ENCODE data around the gene LRRC3B. TPM values are rescaled to one million over a fixed set of nuclear protein-coding genes. Genes with fewer than 3 reads are reported as not detected.

Gene LRRC3B
- total and polyA plus RNA-seq, 7 experiments from 2014 or later = not detected

- no peak for ATAC-seq
- Mint-ChIP-seq H3K4me1 (no peaks in the 10 kb centered on the region), H3K27ac (no peak overlapping the region), H3K27me3 (peaks cover 0 to 9% (median 0%) of the 10 kb centered on the region in 5 donors), H3K4me3 (no peak overlapping the region), H3K36me3 (no peaks in the 10 kb centered on the region), H3K9me3 (peaks cover 0 to 14% (median 3%) of the 10 kb centered on the region in 11 donors)
- Histone ChIP-seq H3K9me3 (ENCODE audit: control insufficient read depth in 2 of 3, low read length in 3 of 3) (no peaks in the 10 kb centered on the region), H3K4me3 (ENCODE audit: low read length) (no peak overlapping the region), H3K36me3 (ENCODE audit: control insufficient read depth in 2 of 3, insufficient read depth in 3 of 3, low read length in 3 of 3) (no peaks in the 10 kb centered on the region), H3K4me1 (ENCODE audit: control insufficient read depth in 2 of 2, insufficient read depth in 2 of 2, low read length in 2 of 2) (no peaks in the 10 kb centered on the region), H3K27me3 (ENCODE audit: control insufficient read depth in 2 of 2, insufficient read depth in 2 of 2, low read length in 2 of 2) (no peaks in the 10 kb centered on the region), H3K27ac (ENCODE audit: low read depth, low read length) (no peak overlapping the region)
- ChIA-PET CTCF (no interaction called here), POLR2A (no interaction called here)
- no peak for DNase-seq
- intact Hi-C loops (cut with micrococcal nuclease) = no loop called here
Measured at GRCh38 chr3:26668171-26668570, 45.6 kb downstream of the LRRC3B start.

- no peaks in the 10 kb centered on the region for H3K27me3 ChIP-seq (ENCODE audit: control insufficient read depth in 2 of 2, insufficient read depth in 2 of 2, low read length in 2 of 2)
- ATAC-seq (no peak), DNase-seq (no peak)
- no peaks in the 10 kb centered on the region for H3K4me1 ChIP-seq (ENCODE audit: control insufficient read depth in 2 of 2, insufficient read depth in 2 of 2, low read length in 2 of 2)
- peaks cover 0 to 12% (median 3%) of the 10 kb centered on the region in 11 donors for H3K9me3 Mint-ChIP-seq
- ChIA-PET CTCF (no interaction called here), POLR2A (no interaction called here)
- no peaks in the 10 kb centered on the region for H3K9me3 ChIP-seq (ENCODE audit: control insufficient read depth in 2 of 3, low read length in 3 of 3)
- no peak overlapping the region for H3K4me3 ChIP-seq (ENCODE audit: low read length)
- intact Hi-C loops (cut with micrococcal nuclease) = no loop called here
- H3K36me3 ChIP-seq (ENCODE audit: control insufficient read depth in 2 of 3, insufficient read depth in 3 of 3, low read length in 3 of 3) = no peaks in the 10 kb centered on the region
- H3K4me3 Mint-ChIP-seq = no peak overlapping the region
- H3K27ac Mint-ChIP-seq = no peak overlapping the region
- H3K27ac ChIP-seq (ENCODE audit: low read depth, low read length) = no peak overlapping the region
- peaks cover 0 to 8% (median 0%) of the 10 kb centered on the region in 5 donors for H3K27me3 Mint-ChIP-seq
- H3K4me1 Mint-ChIP-seq = no peaks in the 10 kb centered on the region
- H3K36me3 Mint-ChIP-seq = no peaks in the 10 kb centered on the region
Measured at GRCh38 chr3:26668696-26669095, 46.1 kb downstream of the LRRC3B start.

GRCh38 chr3:26675336-26675735 lies 52.8 kb downstream of the LRRC3B start:
- ChIA-PET POLR2A (no interaction called here), CTCF (no interaction called here)
- no peaks in the 10 kb centered on the region for H3K36me3 ChIP-seq (ENCODE audit: control insufficient read depth in 2 of 3, insufficient read depth in 3 of 3, low read length in 3 of 3)
- Mint-ChIP-seq H3K36me3 (no peaks in the 10 kb centered on the region), H3K9me3 (peaks cover 0 to 9% (median 2%) of the 10 kb centered on the region in 11 donors), H3K4me1 (no peaks in the 10 kb centered on the region), H3K27me3 (no peaks in the 10 kb centered on the region), H3K4me3 (no peak overlapping the region), H3K27ac (no peak overlapping the region)
- no peak for ATAC-seq
- no peaks in the 10 kb centered on the region for H3K27me3 ChIP-seq (ENCODE audit: control insufficient read depth in 2 of 2, insufficient read depth in 2 of 2, low read length in 2 of 2)
- H3K4me1 ChIP-seq (ENCODE audit: control insufficient read depth in 2 of 2, insufficient read depth in 2 of 2, low read length in 2 of 2) = no peaks in the 10 kb centered on the region
- DNase-seq = no peak
- H3K27ac ChIP-seq (ENCODE audit: low read depth, low read length) = no peak overlapping the region
- intact Hi-C loops (cut with micrococcal nuclease) = no loop called here
- H3K9me3 ChIP-seq (ENCODE audit: control insufficient read depth in 2 of 3, low read length in 3 of 3) = no peaks in the 10 kb centered on the region
- H3K4me3 ChIP-seq (ENCODE audit: low read length) = no peak overlapping the region

- Mint-ChIP-seq H3K4me3 (no peak overlapping the region), H3K9me3 (peaks cover 0 to 8% (median 5%) of the 10 kb centered on the region in 11 donors), H3K36me3 (no peaks in the 10 kb centered on the region), H3K27me3 (peaks cover 0 to 3% (median 0%) of the 10 kb centered on the region in 5 donors), H3K4me1 (no peaks in the 10 kb centered on the region), H3K27ac (no peak overlapping the region)
- Histone ChIP-seq H3K27me3 (ENCODE audit: control insufficient read depth in 2 of 2, insufficient read depth in 2 of 2, low read length in 2 of 2) (no peaks in the 10 kb centered on the region), H3K27ac (ENCODE audit: low read depth, low read length) (no peak overlapping the region), H3K36me3 (ENCODE audit: control insufficient read depth in 2 of 3, insufficient read depth in 3 of 3, low read length in 3 of 3) (no peaks in the 10 kb centered on the region), H3K4me1 (ENCODE audit: control insufficient read depth in 2 of 2, insufficient read depth in 2 of 2, low read length in 2 of 2) (no peaks in the 10 kb centered on the region), H3K9me3 (ENCODE audit: control insufficient read depth in 2 of 3, low read length in 3 of 3) (no peaks in the 10 kb centered on the region), H3K4me3 (ENCODE audit: low read length) (no peak overlapping the region)
- intact Hi-C loops (cut with micrococcal nuclease) = no loop called here
- no peak for ATAC-seq
- DNase-seq = no peak
- POLR2A ChIA-PET = no interaction called here
- CTCF ChIA-PET = no interaction called here
Measured at GRCh38 chr3:26681632-26682031, 59.1 kb downstream of the LRRC3B start.

GRCh38 chr3:26682406-26682805 lies 59.8 kb downstream of the LRRC3B start:
- no peaks in the 10 kb centered on the region for H3K36me3 ChIP-seq (ENCODE audit: control insufficient read depth in 2 of 3, insufficient read depth in 3 of 3, low read length in 3 of 3)
- H3K36me3 Mint-ChIP-seq = no peaks in the 10 kb centered on the region
- ChIA-PET CTCF (no interaction called here), POLR2A (no interaction called here)
- no peak overlapping the region for H3K4me3 ChIP-seq (ENCODE audit: low read length)
- no peaks in the 10 kb centered on the region for H3K4me1 ChIP-seq (ENCODE audit: control insufficient read depth in 2 of 2, insufficient read depth in 2 of 2, low read length in 2 of 2)
- no peak overlapping the region for H3K27ac ChIP-seq (ENCODE audit: low read depth, low read length)
- no peak overlapping the region for H3K4me3 Mint-ChIP-seq
- no peak for ATAC-seq
- intact Hi-C loops (cut with micrococcal nuclease) = no loop called here
- no peaks in the 10 kb centered on the region for H3K27me3 ChIP-seq (ENCODE audit: control insufficient read depth in 2 of 2, insufficient read depth in 2 of 2, low read length in 2 of 2)
- no peaks in the 10 kb centered on the region for H3K4me1 Mint-ChIP-seq
- no peak for DNase-seq
- peaks cover 0 to 7% (median 4%) of the 10 kb centered on the region in 11 donors for H3K9me3 Mint-ChIP-seq
- H3K27me3 Mint-ChIP-seq = peaks cover 0 to 3% (median 0%) of the 10 kb centered on the region in 5 donors
- H3K27ac Mint-ChIP-seq = no peak overlapping the region
- H3K9me3 ChIP-seq (ENCODE audit: control insufficient read depth in 2 of 3, low read length in 3 of 3) = no peaks in the 10 kb centered on the region

- no peaks in the 10 kb centered on the region for H3K4me1 Mint-ChIP-seq
- H3K4me3 Mint-ChIP-seq = no peak overlapping the region
- ATAC-seq (no peak), DNase-seq (no peak)
- Histone ChIP-seq H3K4me1 (ENCODE audit: control insufficient read depth in 2 of 2, insufficient read depth in 2 of 2, low read length in 2 of 2) (no peaks in the 10 kb centered on the region), H3K36me3 (ENCODE audit: control insufficient read depth in 2 of 3, insufficient read depth in 3 of 3, low read length in 3 of 3) (no peaks in the 10 kb centered on the region), H3K27ac (ENCODE audit: low read depth, low read length) (no peak overlapping the region), H3K9me3 (ENCODE audit: control insufficient read depth in 2 of 3, low read length in 3 of 3) (no peaks in the 10 kb centered on the region), H3K4me3 (ENCODE audit: low read length) (no peak overlapping the region), H3K27me3 (ENCODE audit: control insufficient read depth in 2 of 2, insufficient read depth in 2 of 2, low read length in 2 of 2) (no peaks in the 10 kb centered on the region)
- POLR2A ChIA-PET = no interaction called here
- peaks cover 0 to 3% (median 0%) of the 10 kb centered on the region in 5 donors for H3K27me3 Mint-ChIP-seq
- intact Hi-C loops (cut with micrococcal nuclease) = no loop called here
- no peaks in the 10 kb centered on the region for H3K36me3 Mint-ChIP-seq
- no peak overlapping the region for H3K27ac Mint-ChIP-seq
- H3K9me3 Mint-ChIP-seq = peaks cover 0 to 7% (median 2%) of the 10 kb centered on the region in 11 donors
- CTCF ChIA-PET = no interaction called here
Measured at GRCh38 chr3:26683902-26684301, 61.3 kb downstream of the LRRC3B start.

GRCh38 chr3:26687466-26687865 lies 64.9 kb downstream of the LRRC3B start:
- ChIA-PET POLR2A (no interaction called here), CTCF (no interaction called here)
- ATAC-seq = no peak
- Mint-ChIP-seq H3K4me3 (no peak overlapping the region), H3K27ac (no peak overlapping the region), H3K9me3 (peaks cover 0 to 9% (median 2%) of the 10 kb centered on the region in 11 donors), H3K27me3 (peaks cover 0 to 6% (median 4%) of the 10 kb centered on the region in 5 donors), H3K4me1 (no peaks in the 10 kb centered on the region), H3K36me3 (no peaks in the 10 kb centered on the region)
- intact Hi-C loops (cut with micrococcal nuclease) = no loop called here
- Histone ChIP-seq H3K27me3 (ENCODE audit: control insufficient read depth in 2 of 2, insufficient read depth in 2 of 2, low read length in 2 of 2) (no peaks in the 10 kb centered on the region), H3K4me1 (ENCODE audit: control insufficient read depth in 2 of 2, insufficient read depth in 2 of 2, low read length in 2 of 2) (no peaks in the 10 kb centered on the region), H3K4me3 (ENCODE audit: low read length) (no peak overlapping the region), H3K27ac (ENCODE audit: low read depth, low read length) (no peak overlapping the region), H3K9me3 (ENCODE audit: control insufficient read depth in 2 of 3, low read length in 3 of 3) (no peaks in the 10 kb centered on the region), H3K36me3 (ENCODE audit: control insufficient read depth in 2 of 3, insufficient read depth in 3 of 3, low read length in 3 of 3) (no peaks in the 10 kb centered on the region)
- no peak for DNase-seq

All from naive thymus-derived CD4-positive, alpha-beta T cell (primary cell).